Endodermal cell (in vitro differentiated cells): ENCODE data around the gene FUOM. TPM values are rescaled to one million over a fixed set of nuclear protein-coding genes. Genes with fewer than 3 reads are reported as not detected.
A peak's percentile ranks its signal among the peaks of the same experiment; 100 is the strongest.

ENCODE experiments used
- DNase-seq: peaks from one replicate; pipeline ENCODE4 v3.0.0-alpha.2; 2017
- H3K27ac ChIP-seq: 2 replicates; pipeline ENCODE4 v1.5.1; 2013; ENCODE audit warnings: mild to moderate bottlenecking, low read depth, low read length, moderate library complexity
- H3K27me3 ChIP-seq: 2 replicates; pipeline ENCODE4 v1.6.1; 2013; ENCODE audit warnings: mild to moderate bottlenecking, low read length, moderate library complexity; ENCODE audit not compliant: insufficient read depth, control insufficient read depth, poor library complexity, severe bottlenecking
- H3K36me3 ChIP-seq: 2 replicates; pipeline ENCODE4 v1.7.0; 2013; ENCODE audit warnings: mild to moderate bottlenecking, low read length, moderate library complexity; ENCODE audit not compliant: control insufficient read depth, insufficient read depth
- H3K4me1 ChIP-seq: one replicate; pipeline ENCODE4 v1.7.0; 2013; ENCODE audit warnings: low read length; ENCODE audit not compliant: control insufficient read depth, insufficient read depth
- H3K4me3 ChIP-seq: 2 replicates; pipeline ENCODE4 v1.5.1; 2013; ENCODE audit warnings: mild to moderate bottlenecking, low read length, moderate library complexity
- H3K9ac ChIP-seq: 2 replicates; pipeline ENCODE4 v1.6.1; 2013; ENCODE audit warnings: mild to moderate bottlenecking, low read length, moderate library complexity; ENCODE audit not compliant: poor library complexity, severe bottlenecking; ENCODE audit errors: extremely low read depth
- H3K9me3 ChIP-seq: 2 replicates; pipeline ENCODE4 v1.6.1; 2013; ENCODE audit warnings: mild to moderate bottlenecking, low read length, moderate library complexity; ENCODE audit not compliant: control insufficient read depth
- H3K27ac Mint-ChIP-seq: 2 replicates; pipeline ENCODE4 v1.8.0; 2020; ENCODE audit warnings: mixed read lengths
- H3K27me3 Mint-ChIP-seq: 2 replicates; pipeline ENCODE4 v1.8.0; 2021; ENCODE audit warnings: mild to moderate bottlenecking, mixed read lengths; ENCODE audit not compliant: insufficient read depth
- H3K36me3 Mint-ChIP-seq: 2 replicates; pipeline ENCODE4 v1.8.0; 2020; ENCODE audit warnings: low read depth, mixed read lengths
- H3K4me1 Mint-ChIP-seq: 2 replicates; pipeline ENCODE4 v1.8.0; 2020; ENCODE audit warnings: mixed read lengths
- H3K4me3 Mint-ChIP-seq: 2 replicates; pipeline ENCODE4 v1.8.0; 2020; ENCODE audit warnings: mild to moderate bottlenecking, moderate library complexity, mixed read lengths
- H3K9me3 Mint-ChIP-seq: 2 replicates; pipeline ENCODE4 v1.8.0; 2020; ENCODE audit warnings: mild to moderate bottlenecking, mixed read lengths
- WGBS, 2 experiments: methylation state at CpG; one replicate each; pipeline versions ENCODE4 v1.1.5 to v1.1.7; 2013; ENCODE audit warnings: missing lambda C conversion rate in 2 of 2, mixed read lengths in 1 of 2; ENCODE audit not compliant: insufficient coverage in 1 of 2, insufficient read length in 1 of 2; 5-methylcytosine and 5-hydroxymethylcytosine counted together
- total RNA-seq, 2 donors: library from RNA; stranded (reverse); fragmentation: NEBNext Ultra II Directional in 1 of 2; extraction: Animal tissue kit (Norgen Biotek cat#: 25700) in 1 of 2; gene quantifications; 2 replicates in 1 of 2; 3 replicates in 1 of 2; pipeline ENCODE4 v1.2.1, GENCODE V29; 2021
- TF ChIP-seq, protein P1 (sequence below): fragments of 200-600 bp; sonication (generic); conservative IDR thresholded peaks from 2 replicates; pipeline ENCODE4 v1.5.0; 2021; ENCODE audit warnings: antibody characterized with exemption, mild to moderate bottlenecking

FUOM gene
- total RNA-seq, 2 donors from 2014 or later, result 81.0 to 83.9 TPM

DNA sequence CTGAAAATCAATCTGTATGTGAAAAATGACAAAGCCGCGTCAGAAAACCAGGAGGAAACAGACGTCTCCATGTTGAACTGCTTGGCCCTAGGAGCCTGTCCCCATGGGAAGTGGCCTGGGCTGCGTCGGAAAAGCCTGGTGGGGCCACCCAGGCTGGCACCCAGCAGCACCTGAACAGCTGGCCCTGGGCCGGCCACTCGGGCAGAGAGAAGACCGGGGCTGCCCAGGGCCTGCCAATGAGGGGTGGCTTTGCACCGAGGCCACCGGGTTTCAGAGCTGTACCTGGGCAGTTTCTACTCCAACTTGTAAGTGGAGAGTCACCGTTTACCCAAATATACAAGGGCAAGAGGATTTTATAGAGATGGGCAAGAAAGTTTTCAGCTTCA, 1.1 kb upstream of the FUOM start:
- H3K9ac ChIP-seq, result no peak overlapping the region
- Mint-ChIP-seq H3K4me1 (peaks cover 7% of the 10 kb centered on the region), H3K36me3 (peaks cover 27% of the 10 kb centered on the region), H3K27ac (no peak overlapping the region), H3K4me3 (no peak overlapping the region), H3K27me3 (peaks cover 4% of the 10 kb centered on the region), H3K9me3 (no peaks in the 10 kb centered on the region)
- TF ChIP-seq, protein P1, sequence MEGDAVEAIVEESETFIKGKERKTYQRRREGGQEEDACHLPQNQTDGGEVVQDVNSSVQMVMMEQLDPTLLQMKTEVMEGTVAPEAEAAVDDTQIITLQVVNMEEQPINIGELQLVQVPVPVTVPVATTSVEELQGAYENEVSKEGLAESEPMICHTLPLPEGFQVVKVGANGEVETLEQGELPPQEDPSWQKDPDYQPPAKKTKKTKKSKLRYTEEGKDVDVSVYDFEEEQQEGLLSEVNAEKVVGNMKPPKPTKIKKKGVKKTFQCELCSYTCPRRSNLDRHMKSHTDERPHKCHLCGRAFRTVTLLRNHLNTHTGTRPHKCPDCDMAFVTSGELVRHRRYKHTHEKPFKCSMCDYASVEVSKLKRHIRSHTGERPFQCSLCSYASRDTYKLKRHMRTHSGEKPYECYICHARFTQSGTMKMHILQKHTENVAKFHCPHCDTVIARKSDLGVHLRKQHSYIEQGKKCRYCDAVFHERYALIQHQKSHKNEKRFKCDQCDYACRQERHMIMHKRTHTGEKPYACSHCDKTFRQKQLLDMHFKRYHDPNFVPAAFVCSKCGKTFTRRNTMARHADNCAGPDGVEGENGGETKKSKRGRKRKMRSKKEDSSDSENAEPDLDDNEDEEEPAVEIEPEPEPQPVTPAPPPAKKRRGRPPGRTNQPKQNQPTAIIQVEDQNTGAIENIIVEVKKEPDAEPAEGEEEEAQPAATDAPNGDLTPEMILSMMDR, result no peak
- H3K4me1 ChIP-seq, result peaks cover 13% of the 10 kb centered on the region
- WGBS, 2 experiments, result 92 to 95% methylated on average over 11 of the region's 11 CpGs
- H3K36me3 ChIP-seq, result peaks cover 31% of the 10 kb centered on the region
- H3K27ac ChIP-seq, result no peak overlapping the region
- H3K27me3 ChIP-seq, result no peaks in the 10 kb centered on the region
- no peaks in the 10 kb centered on the region for H3K9me3 ChIP-seq
- H3K4me3 ChIP-seq, result no peak overlapping the region
- no peak for DNase-seq

- H3K27me3 Mint-ChIP-seq, result peaks cover 4% of the 10 kb centered on the region
- H3K4me1 Mint-ChIP-seq, result peaks cover 8% of the 10 kb centered on the region
- no peaks in the 10 kb centered on the region for H3K9me3 ChIP-seq
- DNase-seq, result no peak
- H3K9me3 Mint-ChIP-seq, result no peaks in the 10 kb centered on the region
- no peak overlapping the region for H3K27ac ChIP-seq
- peak overlapping the region; percentile 73 for H3K4me3 Mint-ChIP-seq
- no peak overlapping the region for H3K4me3 ChIP-seq
- H3K4me1 ChIP-seq, result peaks cover 13% of the 10 kb centered on the region
- H3K36me3 ChIP-seq, result peaks cover 30% of the 10 kb centered on the region
- H3K27ac Mint-ChIP-seq, result no peak overlapping the region
- H3K9ac ChIP-seq, result no peak overlapping the region
- H3K27me3 ChIP-seq, result no peaks in the 10 kb centered on the region
- peaks cover 23% of the 10 kb centered on the region for H3K36me3 Mint-ChIP-seq
- WGBS, 2 experiments, result 79 to 81% methylated on average over 21 to 41 of the region's 41 CpGs
- TF ChIP-seq, protein P1, result no peak
Measured at GRCh38 chr10:133358162-133358924, 524 bp upstream of the FUOM start.

DNA sequence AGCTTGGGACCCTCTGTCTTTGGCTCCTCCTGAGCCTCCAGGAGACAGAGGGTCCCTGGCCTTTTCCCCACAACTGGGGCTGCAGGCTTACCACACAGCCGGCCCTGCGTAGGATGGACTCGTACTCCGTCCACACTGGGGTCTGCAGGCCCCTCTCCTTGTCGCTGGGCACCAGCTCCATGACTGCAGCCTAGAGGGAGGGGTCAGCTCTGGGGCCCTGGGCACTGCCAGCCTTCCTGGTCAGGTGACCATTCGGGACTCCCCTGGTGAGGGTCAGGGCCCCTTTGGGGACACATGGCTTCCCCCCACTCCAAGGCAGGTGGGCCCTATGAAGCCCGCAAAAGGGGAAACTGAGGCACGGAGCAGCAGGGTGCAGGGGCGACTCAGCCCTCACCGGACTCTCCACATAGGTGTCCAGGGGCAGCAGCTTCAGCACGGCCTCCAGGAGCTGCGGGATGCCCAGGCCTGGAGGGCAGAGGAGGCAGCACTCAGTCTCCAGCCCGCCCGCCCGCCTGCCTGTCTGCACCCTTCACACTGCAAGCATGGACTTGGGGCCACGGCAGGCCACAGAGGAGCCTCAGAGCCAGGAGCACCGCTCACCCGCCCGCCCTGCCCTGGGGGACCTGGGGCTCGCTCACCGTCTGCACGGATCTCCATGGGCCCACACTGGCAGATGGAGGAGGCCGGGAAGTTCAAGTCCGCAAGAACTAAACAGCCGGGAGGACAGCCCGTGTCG, 1.1 kb downstream of the FUOM start:
- H3K4me1 ChIP-seq, result peaks cover 13% of the 10 kb centered on the region
- H3K9me3 ChIP-seq, result no peaks in the 10 kb centered on the region
- H3K36me3 ChIP-seq, result peaks cover 14% of the 10 kb centered on the region
- peak overlapping the region; percentile 73 for H3K9ac ChIP-seq
- Mint-ChIP-seq H3K36me3 (peaks cover 7% of the 10 kb centered on the region), H3K27ac (no peak overlapping the region), H3K9me3 (no peaks in the 10 kb centered on the region), H3K27me3 (peaks cover 4% of the 10 kb centered on the region), H3K4me1 (peaks cover 8% of the 10 kb centered on the region), H3K4me3 (peak overlapping the region; percentile 73)
- WGBS, 2 experiments, result 37 to 44% methylated on average over 13 to 27 of the region's 27 CpGs
- no peak overlapping the region for H3K27ac ChIP-seq
- H3K27me3 ChIP-seq, result no peaks in the 10 kb centered on the region
- peak overlapping the region; percentile 83 for H3K4me3 ChIP-seq
- DNase-seq, result no peak
- TF ChIP-seq, protein P1, result no peak
